A549 treated with Hydrocortisone at 1 μM for 4 hours (cell line): ENCODE measurements around the gene FAM236A. TPM values are rescaled to one million over a fixed set of nuclear protein-coding genes. Genes with fewer than 3 reads are reported as not detected.

Experiments used
- total RNA-seq: library from RNA; stranded (reverse); fragments of 200-300 nt; extraction: Qiagen RNA extraction; gene quantifications from 5 replicates; pipeline ENCODE4 v1.2.3, GENCODE V29; 2022

FAM236A gene
- total RNA-seq = not detected in 5 replicates

GRCh38 chrX:72937906-72938305 lies at the start of gene FAM236A:
Gene FAM236A (plus strand): TSS chrX:72938206. CDS start chrX:72938263, 57 bp downstream.

GRCh38 chrX:72912315-72912714 lies 25.7 kb upstream of the FAM236A start, which contains the start of gene FAM236C:
Gene FAM236C (plus strand): TSS chrX:72912615. CDS start chrX:72912715, 100 bp downstream.

GRCh38 chrX:72943819-72944169 lies 5.8 kb downstream of the FAM236A start, which contains the start of gene DMRTC1:
Gene DMRTC1 (minus strand): TSS chrX:72943837. CDS start chrX:72875694, 68,143 bp downstream.

Other genes with a start within 250 kb of the FAM236A start
- gene PHKA1, start 223.9 kb upstream of the FAM236A start, total RNA-seq = 25.5 to 33.2 TPM (median 29.5 TPM) in 5 replicates
- gene DMRTC1B, start 161.3 kb upstream of the FAM236A start, total RNA-seq = not detected in 5 replicates
- not detected in 5 replicates for gene FAM236B, start 155.5 kb upstream of the FAM236A start, total RNA-seq
- gene FAM236D, start 130.0 kb upstream of the FAM236A start, total RNA-seq = not detected in 5 replicates
- not detected in 5 replicates for gene FAM236C, start 25.6 kb upstream of the FAM236A start, total RNA-seq
- gene DMRTC1, start 5.6 kb downstream of the FAM236A start, total RNA-seq = 0.17 TPM in 1 of 5 replicates, not detected in the others
- not detected in 5 replicates for gene PABPC1L2B, start 64.7 kb downstream of the FAM236A start, total RNA-seq
- 0.03 TPM in 1 of 5 replicates, not detected in the others for gene PABPC1L2A, start 141.3 kb downstream of the FAM236A start, total RNA-seq